C4-2B (cell line): ENCODE data around the gene JAKMIP2.
A peak's percentile ranks its signal among the peaks of the same experiment; 100 is the strongest.

Source experiments
- H3K27ac ChIP-seq: fragments of 450-650 bp; 2 replicates; pipeline ENCODE4 v1.5.1; 2017
- ZFX ChIP-seq: fragments of 450-650 bp; IDR thresholded peaks from 2 replicates; pipeline ENCODE4 v1.6.1; 2017
- TF ChIP-seq, protein P1 (sequence below): fragments of 450-650 bp; conservative IDR thresholded peaks from 2 replicates; pipeline ENCODE4 v1.5.1; 2017; ENCODE audit warnings: mild to moderate bottlenecking

JAKMIP2 gene

DNA sequence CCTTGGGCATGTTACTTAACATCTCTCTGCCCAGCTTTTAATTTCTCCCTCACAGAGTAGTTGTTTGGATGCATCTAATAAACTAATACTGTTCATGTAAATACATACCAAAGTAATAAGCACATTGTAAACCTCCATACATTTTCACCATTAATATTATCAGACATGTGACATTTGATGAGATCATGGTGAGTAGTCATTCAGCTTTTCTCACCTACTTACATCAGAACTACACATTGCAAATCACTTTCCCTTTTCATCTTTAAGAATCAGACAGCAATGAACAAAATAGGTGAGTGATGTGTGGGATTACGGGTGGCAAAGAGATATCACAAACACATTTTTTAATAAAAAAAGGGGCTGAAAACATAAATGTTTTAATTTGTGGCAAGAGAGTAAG, 89.3 kb downstream of the JAKMIP2 start:
- TF ChIP-seq ZFX: no peak
- TF ChIP-seq, protein P1, sequence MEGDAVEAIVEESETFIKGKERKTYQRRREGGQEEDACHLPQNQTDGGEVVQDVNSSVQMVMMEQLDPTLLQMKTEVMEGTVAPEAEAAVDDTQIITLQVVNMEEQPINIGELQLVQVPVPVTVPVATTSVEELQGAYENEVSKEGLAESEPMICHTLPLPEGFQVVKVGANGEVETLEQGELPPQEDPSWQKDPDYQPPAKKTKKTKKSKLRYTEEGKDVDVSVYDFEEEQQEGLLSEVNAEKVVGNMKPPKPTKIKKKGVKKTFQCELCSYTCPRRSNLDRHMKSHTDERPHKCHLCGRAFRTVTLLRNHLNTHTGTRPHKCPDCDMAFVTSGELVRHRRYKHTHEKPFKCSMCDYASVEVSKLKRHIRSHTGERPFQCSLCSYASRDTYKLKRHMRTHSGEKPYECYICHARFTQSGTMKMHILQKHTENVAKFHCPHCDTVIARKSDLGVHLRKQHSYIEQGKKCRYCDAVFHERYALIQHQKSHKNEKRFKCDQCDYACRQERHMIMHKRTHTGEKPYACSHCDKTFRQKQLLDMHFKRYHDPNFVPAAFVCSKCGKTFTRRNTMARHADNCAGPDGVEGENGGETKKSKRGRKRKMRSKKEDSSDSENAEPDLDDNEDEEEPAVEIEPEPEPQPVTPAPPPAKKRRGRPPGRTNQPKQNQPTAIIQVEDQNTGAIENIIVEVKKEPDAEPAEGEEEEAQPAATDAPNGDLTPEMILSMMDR: no peak
- no peak overlapping the region for H3K27ac ChIP-seq

- no peak overlapping the region for H3K27ac ChIP-seq
- no peak for TF ChIP-seq ZFX
- TF ChIP-seq, protein P1: no peak
These were observed 91.4 kb downstream of the JAKMIP2 start for GRCh38 chr5:147691130-147691529.

GRCh38 chr5:147690595-147690994, 91.9 kb downstream of the JAKMIP2 start:
- TF ChIP-seq, protein P1: peak; percentile 41
- no peak for TF ChIP-seq ZFX
- no peak overlapping the region for H3K27ac ChIP-seq

DNA sequence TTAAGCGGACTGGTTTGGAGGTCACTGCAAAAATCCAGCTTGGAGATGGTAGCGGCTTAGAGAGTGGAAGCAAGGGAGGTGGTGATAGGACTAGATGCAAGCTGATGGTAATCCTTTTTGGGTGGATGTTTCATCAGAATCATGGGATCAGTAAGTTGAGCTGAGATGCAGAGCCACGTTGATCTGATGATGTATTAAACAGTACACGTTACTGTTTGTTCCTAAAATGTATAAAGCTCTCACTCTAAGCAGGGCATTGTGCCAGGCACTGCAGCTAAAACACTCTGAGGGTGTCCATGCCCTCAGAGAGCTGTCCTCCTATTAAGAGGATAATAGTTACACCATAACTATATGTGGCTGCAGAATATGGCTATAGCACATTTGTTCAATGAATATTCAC, 93.1 kb downstream of the JAKMIP2 start:
- no peak for TF ChIP-seq ZFX
- TF ChIP-seq, protein P1: no peak

DNA sequence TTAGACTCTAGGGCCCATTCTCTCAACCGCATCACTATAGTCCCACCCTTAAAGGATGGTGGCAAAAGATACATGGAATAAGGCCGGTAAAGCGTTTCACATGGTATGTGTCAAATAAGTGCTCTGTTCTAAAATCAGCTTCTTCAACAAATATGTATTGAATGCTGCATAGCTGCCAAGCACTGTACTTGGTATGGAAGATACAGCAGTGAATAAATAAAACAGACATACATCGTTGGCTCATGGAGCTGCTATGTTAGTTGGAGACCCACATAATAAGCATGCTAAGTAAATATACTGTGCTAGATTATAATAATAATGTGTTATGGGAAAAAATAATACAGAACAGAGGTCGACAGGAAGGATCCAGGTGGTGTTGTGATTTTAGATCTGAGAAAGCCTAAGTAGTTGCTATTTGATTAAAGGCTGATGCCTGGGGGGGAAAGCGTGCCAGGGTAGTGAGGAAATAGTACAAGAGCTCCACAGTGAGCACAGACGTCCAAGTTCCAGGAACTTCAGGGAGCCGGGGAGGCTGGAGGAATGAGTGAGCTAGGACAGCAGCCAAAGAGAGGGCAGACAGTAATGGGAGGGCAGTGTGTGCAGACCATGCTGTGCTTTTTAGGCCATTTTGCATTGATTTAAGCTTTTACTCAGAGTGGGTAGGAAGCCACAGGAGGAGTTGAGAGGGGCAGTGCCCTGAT, 93.7 kb downstream of the JAKMIP2 start:
- H3K27ac ChIP-seq: no peak overlapping the region
- TF ChIP-seq, protein P1: no peak
- no peak for TF ChIP-seq ZFX

More for the DNA sequence above, 93.1 kb downstream of the JAKMIP2 start:
- H3K27ac ChIP-seq: no peak overlapping the region

GRCh38 chr5:147687118-147687517, 95.4 kb downstream of the JAKMIP2 start:
- TF ChIP-seq, protein P1: no peak
- no peak for TF ChIP-seq ZFX

GRCh38 chr5:147686421-147686820, 96.1 kb downstream of the JAKMIP2 start:
- H3K27ac ChIP-seq: no peak overlapping the region
- TF ChIP-seq, protein P1: no peak
- no peak for TF ChIP-seq ZFX

More at GRCh38 chr5:147687118-147687517, 95.4 kb downstream of the JAKMIP2 start:
- no peak overlapping the region for H3K27ac ChIP-seq
